Kidney (tissue), 14 donors: ENCODE results near the gene CLMP. TPM values are rescaled to one million over a fixed set of nuclear protein-coding genes. Genes with fewer than 3 reads are reported as not detected.
A peak's percentile ranks its signal among the peaks of the same experiment; 100 is the strongest.

Experiments
- DNase-seq, 5 donors: peaks; one replicate each; pipeline ENCODE4 v3.0.0-alpha.2; 2013 to 2020
- FAIRE-seq: peaks from 2 replicates; lab custom pipeline; 2012; peaks lifted over from hg19 to GRCh38; lab: Jason Lieb, UNC
- H3K27ac ChIP-seq, 2 donors: one replicate each; pipeline ENCODE4 v1.7.0; 2013; ENCODE audit warnings: low read depth in 2 of 2, low read length in 2 of 2, inconsistent platforms in 1 of 2
- H3K27me3 ChIP-seq: one replicate; pipeline ENCODE4 v1.7.1; 2013; ENCODE audit warnings: low read length, inconsistent platforms; ENCODE audit not compliant: control insufficient read depth, insufficient read depth
- H3K36me3 ChIP-seq, 3 donors: one replicate each; pipeline versions ENCODE4 v1.7.0 to v1.7.1; 2013; ENCODE audit warnings: low read length in 3 of 3, control low read depth in 1 of 3, inconsistent platforms in 1 of 3; ENCODE audit not compliant: insufficient read depth in 3 of 3, control insufficient read depth in 2 of 3
- H3K4me1 ChIP-seq, 3 donors: one replicate each; pipeline versions ENCODE4 v1.7.0 to v1.7.1; 2013; ENCODE audit warnings: low read length in 3 of 3, inconsistent platforms in 1 of 3, low read depth in 1 of 3; ENCODE audit not compliant: control insufficient read depth in 2 of 3, insufficient read depth in 2 of 3
- H3K4me3 ChIP-seq, 3 donors: one replicate each; pipeline versions ENCODE4 v1.7.0 to v1.8.1; 2013; ENCODE audit warnings: low read length in 3 of 3, control low read depth in 1 of 3, inconsistent platforms in 1 of 3
- H3K9ac ChIP-seq, 3 donors: one replicate each; pipeline versions ENCODE4 v1.7.0 to v1.7.1; 2013; ENCODE audit warnings: low read length in 3 of 3, control low read depth in 1 of 3, inconsistent platforms in 1 of 3
- H3K9me3 ChIP-seq, 3 donors: one replicate each; pipeline versions ENCODE4 v1.7.0 to v1.7.1; 2013; ENCODE audit warnings: low read length in 3 of 3, control low read depth in 1 of 3, inconsistent platforms in 1 of 3; ENCODE audit not compliant: control insufficient read depth in 2 of 3, insufficient read depth in 1 of 3
- CTCF ChIP-seq: IDR thresholded peaks from 3 replicates; pipeline ENCODE4 v1.5.1; 2012; ENCODE audit warnings: mild to moderate bottlenecking, moderate library complexity, borderline replicate concordance; ENCODE audit not compliant: insufficient read depth; ENCODE audit errors: extremely low read depth
- intact Hi-C: fragments of 100-400 bp; cut with DNase I; formaldehyde crosslinking; loops from one replicate; pipeline ENCODE4 v1.11.1; 2022
- polyA plus RNA-seq: library from polyadenylated mRNA; stranded (reverse); fragments of 350-450 nt; fragmentation: Illumina TruSeq; extraction: RNeasy Lipid Tissue Mini Kit (QIAGEN cat#74804); gene quantifications from one replicate; pipeline ENCODE4 v1.2.3, GENCODE V29; 2014; ENCODE audit warnings: low read depth, low replicate concordance; ENCODE audit not compliant: insufficient read depth
- total RNA-seq: library from RNA; stranded (reverse); fragmentation: NEBNext Ultra II Directional; extraction: Animal tissue kit (Norgen Biotek cat#: 25700); gene quantifications from one replicate; pipeline ENCODE4 v1.2.1, GENCODE V29; 2021
- donor health status: control.
- donor health status: control.
- donor health status: control.
- donor health status: control.
- donor health status: control.
- donor health status: DM: yes; HTN: yes; CAD: no.
- donor health status: Normal renal cell carcinoma (clear cell type).

CLMP gene
- total and polyA plus RNA-seq, 2 donors from 2014 or later: 1.2 to 6.8 TPM

GRCh38 chr11:123046473-123047259, 148.4 kb downstream of the CLMP start:
- Histone ChIP-seq H3K9me3 (no peaks in the 10 kb centered on the region), H3K9ac (no peak overlapping the region), H3K4me1 (no peaks in the 10 kb centered on the region), H3K27ac (no peak overlapping the region), H3K36me3 (no peaks in the 10 kb centered on the region), H3K4me3 (no peak overlapping the region), H3K27me3 (no peaks in the 10 kb centered on the region)
- TF ChIP-seq CTCF: no peak
- DNase-seq (peak in 2 of 5 donors; percentile 53 to 57), FAIRE-seq (no peak)
- intact Hi-C loops: no loop called here

- no peak for TF ChIP-seq CTCF
- intact Hi-C loops: no loop called here
These were observed 149.9 kb downstream of the CLMP start for GRCh38 chr11:123045101-123045500.

GRCh38 chr11:123041185-123041584, 153.9 kb downstream of the CLMP start:
- no peak for TF ChIP-seq CTCF
- no peak for FAIRE-seq
- intact Hi-C loops: no loop called here
- H3K4me1 ChIP-seq: no peaks in the 10 kb centered on the region
- DNase-seq: no peak
- no peak overlapping the region for H3K4me3 ChIP-seq
- no peaks in the 10 kb centered on the region for H3K9me3 ChIP-seq
- no peaks in the 10 kb centered on the region for H3K36me3 ChIP-seq
- H3K27ac ChIP-seq: no peak overlapping the region
- H3K9ac ChIP-seq: no peak overlapping the region
- H3K27me3 ChIP-seq: no peaks in the 10 kb centered on the region

More at GRCh38 chr11:123045101-123045500, 149.9 kb downstream of the CLMP start:
- Histone ChIP-seq H3K27ac (no peak overlapping the region), H3K9ac (no peak overlapping the region), H3K9me3 (no peaks in the 10 kb centered on the region), H3K36me3 (no peaks in the 10 kb centered on the region), H3K27me3 (no peaks in the 10 kb centered on the region), H3K4me3 (no peak overlapping the region), H3K4me1 (no peaks in the 10 kb centered on the region)
- no peak for FAIRE-seq
- no peak for DNase-seq

GRCh38 chr11:123040111-123040432, 155.0 kb downstream of the CLMP start:
- Histone ChIP-seq H3K27ac (no peak overlapping the region), H3K27me3 (no peaks in the 10 kb centered on the region), H3K4me1 (no peaks in the 10 kb centered on the region), H3K9ac (no peak overlapping the region), H3K9me3 (no peaks in the 10 kb centered on the region), H3K4me3 (no peak overlapping the region), H3K36me3 (no peaks in the 10 kb centered on the region)
- DNase-seq (peak in 4 of 5 donors; percentile 58 to 82 (median 62)), FAIRE-seq (no peak)
- TF ChIP-seq CTCF: no peak
- intact Hi-C loops: no loop called here
